Testis (tissue), 2 donors: ENCODE results near the gene SUV39H1.

Source experiments
- CTCF ChIP-seq, 3 experiments: fragments of 450-650 bp in 2 of 3; fragments of 200-600 bp in 1 of 3; sonication (generic) in 1 of 3; IDR thresholded peaks; one replicate each; pipeline ENCODE4 v1.5.1; 2016 to 2019; ENCODE audit warnings: antibody characterized with exemption in 3 of 3, mild to moderate bottlenecking in 2 of 3, moderate library complexity in 1 of 3
- POLR2A ChIP-seq: fragments of 450-650 bp; IDR thresholded peaks from one replicate; pipeline ENCODE4 v1.6.1; 2017; ENCODE audit warnings: antibody characterized with exemption, mild to moderate bottlenecking, moderate library complexity

GRCh38 chrX:48684134-48684533, 12.4 kb upstream of the SUV39H1 start:
- TF ChIP-seq CTCF (IDR thresholded peaks at IDR 0.05): no peak
- TF ChIP-seq POLR2A: no peak
